GM18511 (cell line): ENCODE data around the gene CYP2S1.
"Not testable (repeated sequence)": the region's sequence is repeated elsewhere in the genome, so short reads cannot be mapped to it uniquely, and the experiment has no call there.

ENCODE experiments used
- ATAC-seq: cut with Tn5 transposase; IDR thresholded peaks from one replicate; pipeline ENCODE4 v1.9.1; 2021; ENCODE audit warnings: mild to moderate bottlenecking, moderate library complexity; ENCODE audit not compliant: unreplicated experiment

Gene CYP2S1

DNA sequence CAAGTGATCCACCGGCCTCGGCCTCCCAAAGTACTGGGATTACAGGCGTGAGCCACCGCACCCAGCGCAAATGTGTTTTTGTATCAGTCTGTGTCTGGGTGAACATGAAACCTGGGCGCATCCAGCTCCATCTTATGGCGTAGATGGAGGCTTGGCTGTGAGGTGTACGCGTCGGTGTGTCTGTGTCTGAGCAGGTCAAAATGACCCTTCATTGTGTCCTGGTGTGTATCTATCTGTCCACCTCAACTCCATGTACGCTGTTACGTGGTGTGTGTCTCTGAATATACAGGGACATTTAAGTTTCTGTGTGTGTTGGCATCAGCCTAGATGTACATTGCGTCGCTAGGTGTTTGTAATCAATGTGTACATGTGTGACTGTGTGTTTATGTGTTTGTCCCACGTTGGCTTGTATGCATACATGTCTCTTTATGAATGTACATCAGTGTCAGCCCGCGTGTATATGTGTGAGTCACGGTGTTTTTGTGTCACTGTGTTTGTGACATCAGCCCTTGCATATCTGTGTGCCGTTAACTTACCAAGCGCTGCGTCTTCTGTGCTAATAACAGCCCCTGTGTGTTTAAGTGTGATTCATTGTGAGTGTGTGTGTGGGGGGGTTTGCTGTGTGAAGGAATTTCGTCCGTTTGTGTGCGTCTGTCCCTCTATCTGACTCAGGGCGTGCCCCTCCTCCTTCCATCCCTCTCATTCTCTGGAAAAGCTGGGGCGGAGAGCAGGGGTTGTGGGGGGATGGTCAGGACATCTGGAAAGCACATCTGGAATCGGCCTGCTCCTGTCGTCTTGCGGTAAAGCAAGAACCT, 32.4 kb downstream of the CYP2S1 start:
- no peak for ATAC-seq

DNA sequence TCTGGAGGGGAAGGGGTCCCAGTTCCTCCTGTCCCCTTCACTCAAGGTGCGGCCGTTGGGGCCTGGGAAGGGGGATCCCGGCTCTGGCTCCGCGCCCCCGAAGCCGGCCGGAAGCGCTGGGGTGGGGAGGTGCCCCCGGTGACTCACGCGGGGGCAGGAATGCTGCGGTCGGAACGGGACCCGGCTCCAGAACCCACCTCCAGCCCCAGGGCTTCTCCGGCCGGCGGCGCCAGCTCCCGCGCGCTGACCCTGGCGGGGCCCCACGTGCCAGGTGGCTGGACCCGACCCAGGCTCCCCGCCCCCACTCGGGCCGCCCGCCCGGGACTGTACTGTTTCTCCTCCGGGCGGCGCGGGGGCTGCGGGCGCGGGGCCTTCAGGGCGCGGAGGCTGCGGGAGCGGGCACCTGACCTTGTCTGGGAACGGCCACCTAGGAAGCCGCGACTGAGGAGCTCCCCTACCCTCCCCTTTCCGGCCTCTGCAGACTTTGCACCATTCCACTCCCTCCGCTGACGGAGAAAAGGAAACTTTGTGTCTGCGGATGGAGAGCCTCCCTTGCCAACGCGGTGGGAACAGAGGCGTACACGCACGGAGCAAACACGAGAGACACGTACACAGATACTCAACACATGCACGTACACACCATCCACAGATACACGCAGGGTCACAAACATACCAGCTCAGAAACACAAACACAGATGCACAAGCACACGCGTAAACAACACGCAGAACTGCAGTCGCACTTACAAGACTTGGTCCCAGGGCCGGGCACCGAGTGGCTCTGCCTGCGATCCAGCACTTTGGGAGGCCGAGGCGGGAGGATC, 33.2 kb downstream of the CYP2S1 start:
- ATAC-seq = no peak

GRCh38 chr19:41226874-41227390, 33.9 kb downstream of the CYP2S1 start:
- ATAC-seq = no peak

DNA sequence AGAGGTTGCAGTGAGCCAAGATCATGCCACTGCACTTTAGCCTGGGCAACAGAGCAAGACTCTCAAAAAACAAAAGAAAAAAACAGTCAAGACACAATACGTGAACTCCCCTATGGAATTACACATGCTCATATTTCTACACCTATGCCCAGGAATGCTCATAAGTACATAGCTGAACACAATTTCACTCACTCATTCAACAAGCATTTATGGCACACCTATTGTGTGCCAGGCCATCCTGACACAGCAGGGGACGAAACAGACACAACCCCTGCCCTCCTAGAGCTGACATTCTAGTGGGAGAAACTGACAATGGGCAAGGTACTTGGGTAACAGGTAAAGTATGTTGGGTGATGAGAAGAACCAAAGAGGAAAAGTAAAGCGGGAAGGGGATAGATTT, 35.5 kb downstream of the CYP2S1 start:
- ATAC-seq = no peak

- ATAC-seq = not testable (repeated sequence)
Observed at GRCh38 chr19:41229338-41229737, 36.3 kb downstream of the CYP2S1 start.

GRCh38 chr19:41230067-41230857, 37.2 kb downstream of the CYP2S1 start:
- ATAC-seq = no peak

DNA sequence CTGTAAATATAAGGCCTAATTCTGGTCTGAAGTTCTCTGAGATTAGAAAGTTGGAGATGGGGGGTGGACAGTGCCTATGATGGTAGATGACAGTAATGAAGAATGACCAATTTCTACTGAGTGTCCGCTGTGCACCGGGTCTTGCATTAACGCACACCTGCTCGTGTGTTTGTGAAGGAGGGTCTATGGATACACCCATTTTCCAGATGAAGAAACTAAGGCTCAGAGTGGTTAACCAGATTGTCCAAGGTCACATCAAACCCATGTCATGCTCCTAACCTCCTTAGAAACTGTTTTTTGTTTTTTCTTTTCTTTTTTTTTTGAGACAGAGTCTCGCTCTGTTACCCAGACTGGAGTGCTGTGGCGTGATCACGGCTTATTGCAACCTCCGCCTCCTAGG, 39.7 kb downstream of the CYP2S1 start:
- ATAC-seq = no peak

DNA sequence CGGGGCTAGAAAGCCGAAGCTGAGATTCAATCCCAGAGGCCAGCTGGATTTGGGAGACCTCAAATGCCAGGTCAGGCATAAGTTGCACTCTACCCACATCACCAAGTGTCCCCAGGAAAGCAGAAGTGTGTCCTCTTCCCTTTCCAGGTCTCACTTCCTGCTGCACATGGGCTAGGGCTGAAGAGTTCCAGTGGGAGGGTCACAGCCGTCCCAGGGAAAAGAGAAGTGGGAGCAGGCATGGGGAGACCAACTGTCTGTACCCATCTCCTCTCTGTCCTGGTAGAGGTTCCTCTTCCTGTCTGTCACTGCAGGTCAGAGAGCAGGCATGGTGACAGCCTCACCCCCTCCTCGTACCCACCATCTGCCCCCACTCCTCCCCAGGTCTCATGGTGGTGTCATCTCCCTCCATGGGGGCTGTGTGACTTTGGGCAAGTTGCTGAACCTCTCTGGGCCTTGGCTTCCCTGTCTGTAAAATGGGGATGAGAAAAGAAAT, 40.8 kb downstream of the CYP2S1 start:
- no peak for ATAC-seq

DNA sequence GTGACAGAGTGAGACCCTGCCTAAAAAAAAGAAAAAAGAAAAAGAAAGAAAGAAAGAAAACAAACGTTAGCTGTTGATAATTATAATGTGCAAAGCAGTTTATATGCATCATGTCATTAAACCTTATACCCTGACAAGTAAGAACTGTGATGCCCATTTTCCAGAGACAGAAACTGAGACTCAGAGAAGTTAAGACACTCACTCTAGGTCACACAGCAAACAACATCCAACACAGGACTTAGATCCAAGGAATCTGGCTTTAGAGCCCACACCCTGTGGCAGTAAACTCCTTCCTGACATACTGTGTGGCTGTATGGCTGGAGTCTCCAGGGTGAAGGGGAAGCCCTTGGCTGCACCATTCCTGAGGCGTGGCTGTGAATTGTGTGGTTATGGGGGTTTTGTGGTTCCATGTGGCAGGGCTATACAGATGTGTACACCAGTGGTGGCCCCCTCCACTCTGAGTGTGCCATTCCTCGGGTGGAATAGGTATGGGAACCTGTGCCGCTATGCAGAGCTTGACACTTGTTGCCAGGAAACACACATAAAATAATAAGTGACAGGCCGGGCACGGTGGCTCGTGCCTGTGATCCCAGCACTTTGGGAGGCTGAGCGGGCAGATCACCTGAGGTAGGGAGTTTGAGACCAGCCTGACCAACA, 41.6 kb downstream of the CYP2S1 start:
- no peak for ATAC-seq

- no peak for ATAC-seq
Observed at GRCh38 chr19:41235480-41235879, 42.5 kb downstream of the CYP2S1 start.

- ATAC-seq = no peak
Observed at GRCh38 chr19:41238244-41238643, 45.2 kb downstream of the CYP2S1 start.

DNA sequence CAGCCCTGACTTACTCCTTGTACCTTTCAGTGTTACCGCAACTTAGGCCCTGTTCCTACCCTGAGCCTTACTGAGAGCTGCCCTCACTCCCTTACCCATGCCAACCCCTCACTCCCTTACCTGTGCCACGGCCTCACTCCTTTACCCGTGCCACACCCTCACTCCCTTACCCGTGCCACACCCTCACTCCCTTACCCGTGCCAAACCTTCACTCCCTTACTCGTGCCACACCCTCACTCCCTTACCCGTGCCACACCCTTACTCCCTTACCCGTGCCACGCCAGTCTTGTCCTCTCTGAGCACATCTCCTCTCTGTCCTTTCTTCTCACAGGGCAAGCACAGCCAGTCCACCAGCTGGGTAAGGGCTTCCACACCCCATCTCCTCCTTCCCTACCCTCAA, 46.3 kb downstream of the CYP2S1 start:
- no peak for ATAC-seq

DNA sequence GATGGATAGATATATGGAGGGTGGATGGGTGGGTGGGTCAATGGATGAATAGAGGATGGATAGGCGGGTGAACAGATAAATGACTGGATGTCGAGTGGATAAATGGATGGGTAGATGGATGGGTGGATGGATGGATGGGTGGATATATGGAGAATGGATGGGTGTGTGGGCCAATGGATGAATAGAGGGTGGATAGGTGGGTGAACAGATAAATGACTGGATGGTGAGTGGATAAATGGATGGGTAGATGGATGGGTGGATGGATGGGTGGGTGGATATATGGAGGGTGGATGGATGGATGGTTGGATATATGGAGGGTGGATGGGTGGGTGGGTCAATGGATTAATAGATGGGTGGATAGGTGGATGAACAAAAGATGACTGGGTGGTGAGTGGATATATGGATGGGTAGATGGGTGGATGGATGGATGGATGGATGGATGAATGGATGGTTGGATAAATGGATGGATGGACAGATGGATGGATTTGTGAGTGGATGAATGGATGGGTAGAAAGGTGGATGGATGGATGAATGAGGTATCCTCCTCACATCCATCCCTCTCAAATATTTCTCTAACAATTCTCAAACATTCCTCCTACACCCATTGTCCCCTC, 47.0 kb downstream of the CYP2S1 start:
- no peak for ATAC-seq

GRCh38 chr19:41241859-41242258, 48.8 kb downstream of the CYP2S1 start:
- ATAC-seq = no peak

GRCh38 chr19:41244117-41244516, 51.1 kb downstream of the CYP2S1 start:
- no peak for ATAC-seq

GRCh38 chr19:41245843-41246242, 52.8 kb downstream of the CYP2S1 start:
- ATAC-seq = no peak

DNA sequence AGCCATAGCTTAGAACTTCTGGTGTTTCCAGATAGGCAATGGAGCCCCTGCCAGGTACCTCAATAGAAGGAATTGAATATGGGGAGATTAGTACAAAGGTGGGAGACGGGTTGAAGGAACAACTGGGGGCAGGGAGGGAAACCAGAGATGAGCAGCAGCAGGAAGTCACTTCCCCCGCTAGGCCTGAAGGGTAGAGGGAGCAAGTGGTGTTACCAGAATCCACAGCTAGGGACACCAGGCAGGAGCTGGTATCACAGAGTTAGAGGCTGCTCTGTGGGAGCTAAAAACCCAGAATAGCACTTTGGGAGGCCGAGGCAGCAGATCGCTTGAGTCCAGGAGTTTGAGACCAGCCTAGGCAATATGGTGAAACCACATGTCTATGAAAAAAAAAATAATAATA, 55.9 kb downstream of the CYP2S1 start:
- no peak for ATAC-seq

- ATAC-seq = no peak
Observed at GRCh38 chr19:41249707-41250423, 56.8 kb downstream of the CYP2S1 start.

GRCh38 chr19:41253660-41254059, 60.6 kb downstream of the CYP2S1 start:
- no peak for ATAC-seq
